ENCODE measurements around the gene DAPK2. TPM values are rescaled to one million over a fixed set of nuclear protein-coding genes. Genes with fewer than 3 reads are reported as not detected.
"Not testable (repeated sequence)": the region's sequence is repeated elsewhere in the genome, so short reads cannot be mapped to it uniquely, and the experiment has no call there.

DAPK2 gene
- total and polyA plus RNA-seq, 4 donors, result 2.0 to 8.1 (median 7.0) TPM

GRCh38 chr15:64066451-64066850 lies 20.2 kb upstream of the DAPK2 start:
- no peaks in the 10 kb centered on the region for H3K27me3 ChIP-seq (ENCODE audit: control insufficient read depth in 1 of 2, insufficient read depth in 2 of 2, low read length in 1 of 2)
- no peaks in the 10 kb centered on the region for H3K36me3 ChIP-seq (ENCODE audit: control insufficient read depth in 1 of 2, insufficient read depth in 2 of 2, low read length in 1 of 2)
- no peaks in the 10 kb centered on the region for H3K9me3 ChIP-seq (ENCODE audit: control insufficient read depth, low read length)
- no peaks in the 10 kb centered on the region for H3K4me1 ChIP-seq (ENCODE audit: control insufficient read depth in 1 of 2, insufficient read depth in 2 of 2, low read length in 2 of 2)
- ATAC-seq (ENCODE audit: low FRiP score) (no peak), DNase-seq (no peak)
- no peak overlapping the region for H3K4me3 ChIP-seq (ENCODE audit: low read length in 2 of 2)
- H3K27ac ChIP-seq (ENCODE audit: low read depth in 1 of 2, low read length in 2 of 2), result no peak overlapping the region
- WGBS, 2 donors, result 57 to 67% methylated on average over 1 of the region's 1 CpG
- intact Hi-C loops (cut with DNase I), result loop anchor here in 1 of 2 donors (2.0 to 10.0 kb wide), 3 partner anchors 172 to 454 kb away; no protein-coding TSS in a partner anchor

GRCh38 chr15:64060716-64061115 lies 14.4 kb upstream of the DAPK2 start:
- intact Hi-C loops (cut with DNase I), result loop anchor here in 1 of 2 donors (10.0 kb wide), 1 partner anchor 166 kb away; no protein-coding TSS in a partner anchor
- 95 to 96% methylated on average over 21 to 29 of the region's 29 CpGs for WGBS, 2 donors

GRCh38 chr15:64059104-64059503 lies 12.8 kb upstream of the DAPK2 start:
- DNase-seq; H3K36me3 ChIP-seq (ENCODE audit: control insufficient read depth in 1 of 2, insufficient read depth in 2 of 2, low read length in 1 of 2); H3K4me1 ChIP-seq (ENCODE audit: control insufficient read depth in 1 of 2, insufficient read depth in 2 of 2, low read length in 2 of 2); ATAC-seq (ENCODE audit: low FRiP score); H3K9me3 ChIP-seq (ENCODE audit: control insufficient read depth, low read length); intact Hi-C loops (cut with DNase I); H3K27me3 ChIP-seq (ENCODE audit: control insufficient read depth in 1 of 2, insufficient read depth in 2 of 2, low read length in 1 of 2); H3K27ac ChIP-seq (ENCODE audit: low read depth in 1 of 2, low read length in 2 of 2); H3K4me3 ChIP-seq (ENCODE audit: low read length in 2 of 2): not testable (repeated sequence)
- WGBS, 2 donors, result 93 to 98% methylated on average over 2 of the region's 2 CpGs

More at GRCh38 chr15:64060716-64061115, 14.4 kb upstream of the DAPK2 start:
- Histone ChIP-seq H3K27me3 (ENCODE audit: control insufficient read depth in 1 of 2, insufficient read depth in 2 of 2, low read length in 1 of 2) (no peaks in the 10 kb centered on the region), H3K4me1 (ENCODE audit: control insufficient read depth in 1 of 2, insufficient read depth in 2 of 2, low read length in 2 of 2) (no peaks in the 10 kb centered on the region), H3K4me3 (ENCODE audit: low read length in 2 of 2) (no peak overlapping the region), H3K27ac (ENCODE audit: low read depth in 1 of 2, low read length in 2 of 2) (no peak overlapping the region), H3K9me3 (ENCODE audit: control insufficient read depth, low read length) (peaks cover 1% of the 10 kb centered on the region), H3K36me3 (ENCODE audit: control insufficient read depth in 1 of 2, insufficient read depth in 2 of 2, low read length in 1 of 2) (no peaks in the 10 kb centered on the region)
- no peak for ATAC-seq (ENCODE audit: low FRiP score)
- no peak for DNase-seq

- no peak for ATAC-seq (ENCODE audit: low FRiP score)
- intact Hi-C loops (cut with DNase I), result no loop called here
- H3K9me3 ChIP-seq (ENCODE audit: control insufficient read depth, low read length), result peaks cover 1% of the 10 kb centered on the region
- H3K4me1 ChIP-seq (ENCODE audit: control insufficient read depth in 1 of 2, insufficient read depth in 2 of 2, low read length in 2 of 2), result no peaks in the 10 kb centered on the region
- H3K27ac ChIP-seq (ENCODE audit: low read depth in 1 of 2, low read length in 2 of 2), result no peak overlapping the region
- no peak overlapping the region for H3K4me3 ChIP-seq (ENCODE audit: low read length in 2 of 2)
- 60 to 65% methylated on average over 5 of the region's 5 CpGs for WGBS, 2 donors
- no peaks in the 10 kb centered on the region for H3K36me3 ChIP-seq (ENCODE audit: control insufficient read depth in 1 of 2, insufficient read depth in 2 of 2, low read length in 1 of 2)
- DNase-seq, result no peak
- H3K27me3 ChIP-seq (ENCODE audit: control insufficient read depth in 1 of 2, insufficient read depth in 2 of 2, low read length in 1 of 2), result no peaks in the 10 kb centered on the region
Observed at GRCh38 chr15:64058279-64058678, 12.0 kb upstream of the DAPK2 start.

- H3K4me3 ChIP-seq (ENCODE audit: low read length in 2 of 2); H3K9me3 ChIP-seq (ENCODE audit: control insufficient read depth, low read length); DNase-seq; H3K27ac ChIP-seq (ENCODE audit: low read depth in 1 of 2, low read length in 2 of 2); H3K4me1 ChIP-seq (ENCODE audit: control insufficient read depth in 1 of 2, insufficient read depth in 2 of 2, low read length in 2 of 2); ATAC-seq (ENCODE audit: low FRiP score); H3K27me3 ChIP-seq (ENCODE audit: control insufficient read depth in 1 of 2, insufficient read depth in 2 of 2, low read length in 1 of 2); H3K36me3 ChIP-seq (ENCODE audit: control insufficient read depth in 1 of 2, insufficient read depth in 2 of 2, low read length in 1 of 2); intact Hi-C loops (cut with DNase I): not testable (repeated sequence)
- 76 to 79% methylated on average over 12 of the region's 12 CpGs for WGBS, 2 donors
Observed at GRCh38 chr15:64053674-64054073, 7.4 kb upstream of the DAPK2 start.

GRCh38 chr15:64052925-64053491 lies 6.7 kb upstream of the DAPK2 start:
- H3K27me3 ChIP-seq (ENCODE audit: control insufficient read depth in 1 of 2, insufficient read depth in 2 of 2, low read length in 1 of 2), result no peaks in the 10 kb centered on the region
- no peaks in the 10 kb centered on the region for H3K9me3 ChIP-seq (ENCODE audit: control insufficient read depth, low read length)
- H3K4me1 ChIP-seq (ENCODE audit: control insufficient read depth in 1 of 2, insufficient read depth in 2 of 2, low read length in 2 of 2), result no peaks in the 10 kb centered on the region
- DNase-seq (no peak), ATAC-seq (ENCODE audit: low FRiP score) (no peak)
- WGBS, 2 donors, result 89 to 90% methylated on average over 5 of the region's 5 CpGs
- no peak overlapping the region for H3K4me3 ChIP-seq (ENCODE audit: low read length in 2 of 2)
- H3K36me3 ChIP-seq (ENCODE audit: control insufficient read depth in 1 of 2, insufficient read depth in 2 of 2, low read length in 1 of 2), result no peaks in the 10 kb centered on the region
- intact Hi-C loops (cut with DNase I), result no loop called here
- H3K27ac ChIP-seq (ENCODE audit: low read depth in 1 of 2, low read length in 2 of 2), result no peak overlapping the region

GRCh38 chr15:64051407-64052259 lies 5.3 kb upstream of the DAPK2 start:
- Histone ChIP-seq H3K4me1 (ENCODE audit: control insufficient read depth in 1 of 2, insufficient read depth in 2 of 2, low read length in 2 of 2) (no peaks in the 10 kb centered on the region), H3K9me3 (ENCODE audit: control insufficient read depth, low read length) (no peaks in the 10 kb centered on the region), H3K27me3 (ENCODE audit: control insufficient read depth in 1 of 2, insufficient read depth in 2 of 2, low read length in 1 of 2) (no peaks in the 10 kb centered on the region), H3K27ac (ENCODE audit: low read depth in 1 of 2, low read length in 2 of 2) (no peak overlapping the region), H3K4me3 (ENCODE audit: low read length in 2 of 2) (no peak overlapping the region), H3K36me3 (ENCODE audit: control insufficient read depth in 1 of 2, insufficient read depth in 2 of 2, low read length in 1 of 2) (no peaks in the 10 kb centered on the region)
- no peak for DNase-seq
- intact Hi-C loops (cut with DNase I), result no loop called here
- WGBS, 2 donors, result 77 to 78% methylated on average over 6 of the region's 6 CpGs
- ATAC-seq (ENCODE audit: low FRiP score), result no peak

GRCh38 chr15:64051093-64051402 lies 4.8 kb upstream of the DAPK2 start:
- Histone ChIP-seq H3K4me3 (ENCODE audit: low read length in 2 of 2) (no peak overlapping the region), H3K36me3 (ENCODE audit: control insufficient read depth in 1 of 2, insufficient read depth in 2 of 2, low read length in 1 of 2) (no peaks in the 10 kb centered on the region), H3K9me3 (ENCODE audit: control insufficient read depth, low read length) (no peaks in the 10 kb centered on the region), H3K27ac (ENCODE audit: low read depth in 1 of 2, low read length in 2 of 2) (no peak overlapping the region), H3K4me1 (ENCODE audit: control insufficient read depth in 1 of 2, insufficient read depth in 2 of 2, low read length in 2 of 2) (no peaks in the 10 kb centered on the region), H3K27me3 (ENCODE audit: control insufficient read depth in 1 of 2, insufficient read depth in 2 of 2, low read length in 1 of 2) (no peaks in the 10 kb centered on the region)
- DNase-seq, result no peak
- intact Hi-C loops (cut with DNase I), result no loop called here
- no peak for ATAC-seq (ENCODE audit: low FRiP score)
- WGBS, 2 donors, result 92 to 96% methylated on average over 2 of the region's 2 CpGs
